GM21786 (cell line): ENCODE measurements around the gene LIMS1.
"Not testable (repeated sequence)": the region's sequence is repeated elsewhere in the genome, so short reads cannot be mapped to it uniquely, and the experiment has no call there.

Source experiments
- ATAC-seq: cut with Tn5 transposase; IDR thresholded peaks from one replicate; pipeline ENCODE4 v1.9.1; 2021; ENCODE audit not compliant: unreplicated experiment

LIMS1 gene

GRCh38 chr2:108632332-108633160 is 98.3 kb downstream of the LIMS1 start:
- ATAC-seq = no peak

- no peak for ATAC-seq
These were observed 99.1 kb downstream of the LIMS1 start for GRCh38 chr2:108633409-108633808.

DNA sequence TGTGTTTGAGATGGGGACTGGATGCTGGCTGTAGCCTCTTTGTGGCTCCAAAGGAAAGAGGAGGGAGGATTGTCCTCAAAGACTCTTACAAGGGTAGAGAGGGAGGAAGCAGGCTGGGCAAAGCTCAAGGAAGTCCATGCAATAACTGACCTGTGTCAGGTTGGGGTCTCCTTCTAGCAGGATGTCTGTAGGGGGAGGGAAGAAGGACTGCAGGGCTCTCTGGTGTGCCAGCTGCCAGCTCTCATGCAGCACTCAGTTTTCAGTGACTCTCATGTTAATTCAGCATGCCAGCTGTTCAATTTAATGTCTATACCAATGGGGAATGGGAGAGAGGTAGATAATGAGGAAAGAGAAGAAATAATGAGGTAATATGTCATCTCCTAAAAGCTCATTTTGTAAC is 99.7 kb downstream of the LIMS1 start:
- no peak for ATAC-seq

DNA sequence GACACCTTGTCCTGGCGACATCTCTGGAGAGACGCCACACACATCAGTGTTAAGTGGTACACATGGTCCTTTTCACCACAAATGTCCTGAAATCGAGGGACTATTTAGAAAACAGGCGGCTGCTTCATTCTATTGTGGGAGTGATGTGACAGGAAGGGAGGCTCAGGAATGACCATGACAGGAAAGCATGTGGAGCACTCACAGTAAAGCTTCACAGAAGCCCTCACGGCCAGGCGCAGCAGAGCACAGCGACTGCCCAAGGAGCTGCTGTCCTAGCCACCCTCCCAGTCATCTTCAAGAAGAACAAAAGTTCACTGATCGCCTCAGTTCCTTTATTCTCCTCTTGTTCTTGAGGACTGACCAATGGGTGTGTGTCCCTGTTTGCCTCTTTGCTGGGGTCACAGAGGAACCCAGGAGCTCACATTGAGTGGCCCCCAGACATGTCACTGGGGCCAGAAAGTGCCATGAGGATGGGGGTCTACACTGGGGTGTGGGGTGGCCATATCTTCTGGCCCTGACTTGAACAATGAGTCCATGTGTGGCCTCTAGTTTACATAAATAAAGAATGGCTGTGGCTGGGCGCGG is 100.4 kb downstream of the LIMS1 start:
- ATAC-seq = no peak

DNA sequence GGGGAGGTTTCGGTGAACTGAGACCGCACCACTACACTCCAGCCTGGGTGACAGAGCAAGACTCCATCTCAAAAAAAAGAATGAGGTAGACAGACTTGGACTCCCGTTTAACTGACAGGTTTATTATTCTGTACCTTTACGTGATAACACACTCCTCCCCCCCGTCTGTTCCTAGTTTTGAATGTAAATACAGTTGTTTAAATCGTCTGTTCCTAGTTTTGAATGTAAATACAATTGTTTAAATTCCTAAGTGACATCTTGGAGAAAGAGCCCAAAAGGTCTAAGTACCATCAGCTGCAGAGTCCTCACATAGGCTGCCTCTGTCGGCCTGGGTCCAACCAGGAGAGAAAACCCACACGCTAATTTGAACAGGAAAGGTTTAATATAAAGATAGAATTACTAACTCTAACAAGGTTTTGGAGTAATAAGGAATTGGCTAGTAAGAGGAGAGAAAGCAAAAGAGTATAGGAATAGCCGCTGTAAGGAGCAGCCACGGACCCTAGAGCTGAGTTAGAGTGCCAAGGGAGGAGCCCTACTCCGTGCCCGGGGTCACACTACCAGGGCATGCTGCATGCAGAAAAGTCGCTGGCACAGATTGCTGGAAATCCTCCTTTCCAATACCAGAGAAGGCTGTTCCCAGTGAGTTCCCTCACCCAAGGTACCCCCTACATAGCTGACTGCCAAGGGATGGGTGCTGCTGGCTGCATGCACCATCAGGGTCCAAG is 101.5 kb downstream of the LIMS1 start:
- ATAC-seq = peak; percentile 6

DNA sequence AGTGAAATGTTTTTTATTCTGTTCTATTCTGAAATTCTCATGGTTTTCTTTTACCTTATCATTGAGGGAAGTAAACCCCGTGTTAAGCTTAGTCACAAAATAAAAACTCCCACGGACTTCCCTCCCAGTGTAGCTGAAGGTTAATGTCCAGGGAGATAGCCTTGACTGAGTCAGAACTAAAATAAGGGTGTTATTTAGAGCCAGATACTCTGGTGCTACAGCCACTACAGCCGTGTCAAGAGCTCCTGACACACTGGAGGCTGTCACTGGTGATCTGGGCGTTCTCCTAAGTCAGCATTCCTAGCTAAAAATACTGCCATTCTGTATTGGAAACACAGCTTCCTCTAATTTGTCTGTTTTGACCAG is 103.0 kb downstream of the LIMS1 start:
- ATAC-seq = no peak

DNA sequence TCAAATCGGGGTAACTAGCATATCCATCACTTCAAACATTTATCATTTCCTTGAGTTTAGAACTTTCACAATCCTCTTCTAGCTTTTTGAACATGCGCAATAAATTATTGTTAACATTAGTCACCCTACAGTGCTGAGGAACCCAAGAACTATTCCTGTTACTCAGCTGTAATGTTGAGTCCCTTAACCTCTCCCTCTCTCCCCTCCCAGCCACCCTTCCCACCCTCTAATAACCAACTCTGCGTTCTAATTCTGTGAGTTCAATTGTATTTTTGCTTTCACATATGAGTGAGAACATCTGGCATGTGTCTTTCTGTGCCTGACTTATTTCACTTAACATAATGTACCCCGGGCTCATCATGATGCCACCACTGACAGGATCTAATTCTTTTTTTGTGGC is 106.5 kb downstream of the LIMS1 start:
- no peak for ATAC-seq

DNA sequence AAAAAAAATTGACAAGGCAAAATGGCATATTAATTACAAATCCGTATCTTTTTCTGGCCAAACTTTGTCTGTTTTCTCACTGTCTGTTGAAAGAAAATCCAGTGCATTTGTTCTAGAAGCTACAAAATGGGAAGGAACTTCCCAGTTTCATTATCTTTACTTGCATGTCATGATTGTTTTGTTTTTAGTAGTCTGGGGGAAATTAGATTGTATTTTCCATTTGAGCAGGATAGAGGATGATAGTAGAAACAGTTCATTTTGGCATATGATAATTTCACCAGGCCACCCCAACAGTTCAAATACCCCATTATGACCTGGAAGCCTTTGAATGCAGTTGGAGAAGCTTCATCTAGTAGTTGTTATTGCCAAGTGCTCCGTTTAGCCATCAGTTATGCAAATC is 107.5 kb downstream of the LIMS1 start:
- ATAC-seq = no peak

DNA sequence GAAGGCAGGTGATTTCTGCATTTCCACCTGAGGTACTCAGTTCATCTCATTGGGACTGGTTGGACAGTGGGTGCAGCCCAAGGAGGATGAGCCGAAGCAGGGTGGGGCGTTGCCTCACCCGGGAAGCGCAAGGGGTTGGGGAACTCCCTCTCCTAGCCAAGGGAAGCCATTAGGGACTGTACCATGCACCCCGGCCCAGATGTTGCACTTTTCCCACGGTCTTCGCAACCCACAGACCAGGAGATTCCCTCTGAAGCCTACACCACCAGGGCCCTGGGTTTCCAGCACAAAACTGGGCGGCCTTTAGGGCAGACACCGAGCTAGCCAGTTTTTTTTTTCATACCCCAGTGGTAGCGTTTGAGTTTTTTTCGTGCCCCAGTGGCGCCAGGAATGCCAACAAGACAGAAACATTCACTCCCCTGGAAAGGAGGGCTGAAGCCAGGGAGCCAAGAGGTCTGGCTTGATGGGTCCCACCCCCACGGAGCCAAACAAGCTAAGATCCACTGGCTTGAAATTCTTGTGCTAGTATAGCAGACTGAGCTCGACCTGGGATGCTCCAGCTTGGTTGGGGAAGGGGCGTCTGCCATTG is 109.1 kb downstream of the LIMS1 start:
- no peak for ATAC-seq

DNA sequence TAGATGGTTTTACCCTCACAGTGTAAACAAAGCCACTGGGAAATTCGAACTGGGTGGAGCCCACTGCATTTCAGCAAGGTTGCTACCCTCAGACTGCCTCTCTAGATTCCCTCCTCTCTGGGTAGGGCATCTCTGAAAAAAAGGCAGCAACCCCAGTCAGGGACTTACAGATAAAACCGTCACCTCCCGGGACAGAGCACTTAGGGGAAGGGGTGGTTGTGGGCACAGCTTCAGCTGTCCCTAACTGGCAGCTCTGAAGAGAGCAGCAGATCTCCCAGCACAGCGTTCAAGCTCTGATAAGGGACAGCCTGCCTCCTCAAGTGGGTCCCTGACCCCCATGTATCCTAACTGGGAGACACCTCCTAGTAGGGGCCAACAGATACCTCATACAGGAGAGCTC is 109.6 kb downstream of the LIMS1 start:
- not testable (repeated sequence) for ATAC-seq

DNA sequence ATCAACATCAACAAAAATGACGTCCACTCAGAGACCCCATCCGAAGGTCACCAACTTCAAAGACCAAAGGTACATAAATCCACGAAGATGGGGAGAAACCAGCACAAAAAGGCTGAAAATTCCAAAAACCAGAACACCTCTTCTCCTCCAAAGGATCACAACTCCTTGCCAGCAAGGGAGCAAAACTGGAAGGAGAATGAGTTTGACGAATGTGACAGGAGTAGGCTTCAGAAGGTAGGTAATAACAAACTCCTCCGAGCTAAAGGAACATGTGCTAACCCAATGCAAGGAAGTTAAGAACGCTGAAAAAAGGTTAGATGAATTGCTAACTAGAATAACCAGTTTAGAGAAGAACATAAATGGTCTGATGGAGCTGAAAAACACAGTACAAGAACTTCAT is 110.2 kb downstream of the LIMS1 start:
- ATAC-seq = not testable (repeated sequence)

GRCh38 chr2:108648796-108649195 is 114.5 kb downstream of the LIMS1 start:
- not testable (repeated sequence) for ATAC-seq

DNA sequence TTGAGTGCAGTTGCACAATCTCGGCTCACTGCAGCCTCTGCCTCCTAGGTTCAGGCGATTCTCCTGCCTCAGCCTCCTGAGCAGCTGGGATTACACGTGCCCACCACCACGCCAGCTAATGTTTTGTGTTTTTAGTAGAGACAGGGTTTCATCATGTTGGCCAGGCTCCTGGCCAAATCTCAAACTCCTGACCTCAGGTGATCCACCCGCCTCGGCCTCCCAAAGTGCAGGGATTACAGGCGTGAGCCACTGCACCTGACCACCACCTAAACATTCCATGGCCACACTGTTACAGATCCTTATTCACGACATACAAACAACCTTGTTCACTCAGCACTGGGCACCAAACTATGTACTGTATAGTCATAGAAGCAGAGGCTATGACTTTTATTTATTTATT is 116.2 kb downstream of the LIMS1 start:
- ATAC-seq = not testable (repeated sequence)

DNA sequence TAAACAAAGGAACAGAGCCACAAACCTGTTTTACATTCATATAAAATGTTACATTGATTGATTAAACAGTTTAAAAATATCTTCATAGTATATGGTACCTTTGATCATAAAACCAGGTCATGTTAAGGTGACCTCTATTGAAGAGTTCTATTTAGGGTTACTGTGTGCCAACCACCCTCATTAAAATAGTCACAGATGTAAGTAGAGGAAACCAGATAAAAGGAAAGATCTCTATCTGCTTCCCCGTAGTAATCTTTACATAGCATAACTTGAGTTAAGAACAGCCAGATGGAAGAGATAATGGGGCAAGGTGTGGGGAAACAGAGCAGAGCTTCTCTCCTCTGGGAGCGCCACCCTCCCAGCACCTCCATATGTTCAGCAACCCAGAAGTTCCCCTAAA is 117.2 kb downstream of the LIMS1 start:
- not testable (repeated sequence) for ATAC-seq

GRCh38 chr2:108652187-108652931 is 118.1 kb downstream of the LIMS1 start:
- ATAC-seq = peak; percentile 92

GRCh38 chr2:108653425-108653824 is 119.2 kb downstream of the LIMS1 start:
- ATAC-seq = not testable (repeated sequence)

- not testable (repeated sequence) for ATAC-seq
These were observed 119.6 kb downstream of the LIMS1 start for GRCh38 chr2:108653849-108654248.

GRCh38 chr2:108654521-108655125 is 120.4 kb downstream of the LIMS1 start:
- ATAC-seq = not testable (repeated sequence)

GRCh38 chr2:108655270-108655669 is 121.0 kb downstream of the LIMS1 start:
- not testable (repeated sequence) for ATAC-seq

DNA sequence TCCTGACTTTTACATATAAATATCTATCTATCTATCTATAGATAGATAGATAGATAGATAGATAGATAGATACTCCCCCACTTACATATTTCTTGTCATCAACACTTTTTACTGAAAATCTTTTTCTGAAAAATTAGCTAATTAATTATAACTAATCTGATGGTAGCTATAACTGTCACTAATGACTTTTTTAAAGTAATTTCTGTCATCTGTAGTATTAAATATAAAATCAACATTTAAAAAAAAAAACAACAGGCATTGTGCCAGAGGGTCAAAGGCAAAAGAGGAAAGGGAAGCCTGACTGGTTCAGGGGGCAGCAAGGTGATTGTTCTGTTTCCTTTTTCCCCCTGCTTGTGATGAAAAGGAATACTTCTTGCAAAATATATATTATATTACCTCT is 122.0 kb downstream of the LIMS1 start:
- not testable (repeated sequence) for ATAC-seq
